ENCODE data around the gene EFHD2.

DNA sequence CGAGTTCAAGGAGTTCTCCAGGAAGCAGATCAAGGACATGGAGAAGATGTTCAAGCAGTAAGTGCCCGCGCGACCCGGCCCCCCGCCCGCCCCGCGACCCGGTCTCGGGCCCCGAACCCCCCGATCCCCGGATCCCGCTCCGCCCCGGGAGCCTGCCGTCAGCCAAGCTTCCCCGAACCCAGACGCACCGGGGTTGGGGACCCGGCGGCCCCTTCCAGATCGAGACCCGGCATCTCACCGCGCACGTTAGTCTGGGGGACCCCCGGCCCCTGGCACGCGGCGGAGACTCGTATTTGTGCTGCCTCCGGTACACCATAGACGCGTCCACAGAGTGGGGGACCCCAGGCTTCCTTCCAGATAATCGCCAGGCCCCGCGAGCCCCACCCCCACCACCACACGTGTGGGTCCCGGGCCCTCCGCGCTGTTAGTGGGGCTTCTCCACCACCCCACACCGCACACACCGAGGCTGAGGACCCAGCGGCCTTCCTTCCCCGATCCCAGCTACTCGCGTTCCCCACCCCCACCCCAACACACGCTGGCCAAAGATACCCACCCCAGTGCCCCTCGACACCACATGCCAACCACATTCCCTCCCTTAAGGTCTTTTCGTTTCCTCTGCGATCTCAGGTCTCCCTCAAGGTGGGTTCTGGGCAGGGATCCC lies 665 bp downstream of the EFHD2 start:
- TF ChIP-seq ZNF274 (IDR thresholded peaks at IDR 0.05; ENCODE audit: low read depth, low read length), result no peak
- TF ChIP-seq YY1 (IDR thresholded peaks at IDR 0.05; ENCODE audit: insufficient read depth, insufficient read length), result no peak
- TF ChIP-seq SUZ12 (IDR thresholded peaks at IDR 0.05; ENCODE audit: extremely low read depth, insufficient read depth, insufficient read length), result no peak

Data from NT2/D1 (cell line).